PC-3 (cell line): Measurements from ENCODE around the gene ZBTB45.

Experiments
- CTCF ChIP-seq: fragments of 300-600 bp; sonication (generic); conservative IDR thresholded peaks from 2 replicates; pipeline ENCODE4 v1.5.1; 2017; ENCODE audit warnings: antibody characterized with exemption, low read depth, mild to moderate bottlenecking, low read length
- EZH2phosphoT487 ChIP-seq: fragments of 300-600 bp; sonication (generic); IDR thresholded peaks from 2 replicates; pipeline ENCODE4 v1.6.1; 2018; ENCODE audit warnings: mild to moderate bottlenecking, antibody characterized with exemption, low read length, borderline replicate concordance

GRCh38 chr19:58555369-58555885, 35.8 kb upstream of the ZBTB45 start:
- TF ChIP-seq CTCF: no peak
- no peak for TF ChIP-seq EZH2phosphoT487
